ENCODE measurements around the gene TRO.

- TF ChIP-seq CTCF (IDR thresholded peaks at IDR 0.05) (no peak), POLR2A (IDR thresholded peaks at IDR 0.05) (no peak)
Measured at GRCh38 chrX:54926978-54927377, 6.4 kb downstream of the TRO start.
